NCI-H2107 treated with DMSO at 0.1 percent for 48 hours (cell line): ENCODE measurements around the gene OSBPL1A.

Experiments
- DNase-seq: peaks from one replicate; lab custom pipeline; 2025; ENCODE audit not compliant: unreplicated experiment; lab: John Stamatoyannopoulos, UW

The OSBPL1A gene

DNA sequence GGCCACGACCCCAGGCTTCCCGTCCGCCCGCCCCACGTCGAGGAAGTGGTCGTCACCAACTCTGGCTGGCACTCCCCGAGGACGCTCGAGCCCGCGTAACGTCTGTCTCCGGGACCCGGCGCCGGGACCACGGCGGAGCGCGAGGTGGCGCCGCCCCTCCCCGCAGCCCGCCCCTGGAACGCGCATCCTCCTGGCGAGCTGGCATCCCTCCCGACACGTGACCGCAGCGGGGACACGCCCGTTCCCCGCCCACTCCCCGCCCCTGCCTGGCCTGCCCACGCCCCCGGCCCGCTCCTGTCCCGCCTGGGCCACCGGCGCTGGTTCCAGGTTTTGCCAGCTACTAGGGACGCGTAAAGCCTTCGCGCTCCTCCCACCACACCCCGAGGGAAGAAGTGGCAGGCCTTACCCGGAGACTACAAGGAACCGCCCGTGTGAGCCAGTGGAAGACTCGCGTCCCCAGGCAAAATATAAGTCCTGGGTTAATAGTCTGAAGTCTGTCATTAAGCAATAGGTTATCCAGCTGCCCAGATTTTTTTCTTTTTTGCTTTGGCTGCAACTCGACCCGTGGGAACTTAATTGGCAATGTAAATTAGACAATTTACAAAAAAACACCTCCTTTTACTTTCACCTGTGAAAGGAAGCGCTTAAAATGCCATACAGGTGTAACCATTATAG is at the start of gene OSBPL1A:
Gene OSBPL1A (minus strand): TSS at position 131 of the 675 bp plus-strand sequence. CDS start 20,291 bp downstream, outside the sequence.
- DNase-seq: peak; percentile 70

DNA sequence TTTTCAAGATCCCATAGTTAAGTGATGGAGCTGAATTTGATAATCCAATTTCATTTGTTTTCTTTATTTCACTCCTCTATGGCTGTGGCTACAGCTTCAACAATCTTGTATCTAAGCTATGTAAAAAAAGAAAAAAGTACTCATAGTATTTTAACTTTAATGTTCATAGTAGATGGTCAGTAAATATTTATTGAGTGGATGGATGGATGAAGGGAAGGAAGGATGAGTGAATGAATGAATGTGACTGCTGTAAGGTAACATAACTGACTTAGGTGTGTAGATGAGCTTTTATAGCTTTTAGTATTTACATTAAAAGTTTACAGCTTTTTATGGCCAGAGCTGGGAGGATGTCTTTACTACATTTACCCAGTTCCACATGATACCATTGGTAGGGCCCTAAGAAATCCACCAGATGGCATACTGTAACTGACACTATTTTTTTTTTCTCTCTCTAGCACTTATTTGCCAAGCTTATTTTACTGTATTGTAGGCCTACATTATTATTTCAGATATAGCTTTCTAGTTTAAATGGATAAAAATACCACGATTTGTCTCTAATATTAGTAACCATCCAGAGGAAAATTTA is 49.4 kb upstream of the OSBPL1A start:
- DNase-seq: no peak

DNA sequence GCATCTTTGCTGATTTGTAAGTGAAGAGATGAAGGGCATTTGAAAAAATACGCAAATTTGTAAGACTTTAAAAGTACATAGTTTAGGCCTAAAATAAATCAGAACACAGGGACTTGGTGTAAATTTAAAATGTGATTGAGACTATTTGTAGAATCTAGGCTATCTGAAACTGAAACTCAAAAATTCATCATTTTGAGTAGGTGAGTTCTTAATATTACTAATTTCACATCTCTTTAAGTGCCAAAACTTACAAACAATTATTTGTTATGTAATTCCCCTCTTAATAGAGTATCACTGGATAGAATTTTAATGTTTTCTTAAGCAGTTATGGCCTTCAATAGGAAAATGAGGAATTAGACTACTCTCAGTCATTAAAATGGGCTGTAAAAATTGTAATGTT is 48.8 kb upstream of the OSBPL1A start:
- no peak for DNase-seq

DNA sequence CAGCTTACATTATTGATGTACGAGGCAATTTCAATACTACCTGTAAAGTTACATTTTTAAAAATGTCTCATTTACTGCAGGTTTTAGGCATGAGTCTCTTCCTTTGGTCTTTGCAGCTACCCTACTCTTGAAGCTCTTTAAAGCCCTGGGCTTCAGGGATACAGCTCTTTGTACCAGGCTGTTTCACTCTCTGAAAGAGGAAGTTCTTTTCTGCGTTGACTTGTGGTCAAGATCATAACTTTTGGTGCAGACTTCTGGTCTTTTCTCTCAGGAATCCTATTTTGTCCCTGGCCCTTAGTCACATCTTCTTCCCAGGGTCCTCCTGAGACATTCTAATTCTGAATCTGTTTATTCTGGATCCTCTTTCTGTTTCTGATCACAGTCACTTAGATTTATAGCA is 46.2 kb upstream of the OSBPL1A start:
- DNase-seq: no peak

DNA sequence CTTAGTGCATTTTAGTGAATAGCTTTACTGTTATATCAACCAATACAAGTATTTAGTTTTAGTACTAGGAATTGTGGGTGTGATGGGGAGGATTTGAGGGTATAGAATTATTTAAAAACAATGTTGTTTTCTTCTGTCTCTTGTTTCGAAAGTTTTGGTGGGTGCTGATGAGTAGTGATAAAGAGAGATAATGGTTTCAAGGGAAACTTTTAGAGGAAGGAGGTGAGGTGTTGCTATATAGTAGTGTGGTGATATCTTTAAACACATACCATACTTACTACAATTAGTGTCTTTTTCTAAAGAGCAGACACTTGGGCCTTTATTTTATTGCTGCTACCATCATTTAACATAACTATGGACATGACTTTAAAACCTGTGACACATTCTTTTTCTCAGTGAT is 39.3 kb upstream of the OSBPL1A start:
- no peak for DNase-seq

DNA sequence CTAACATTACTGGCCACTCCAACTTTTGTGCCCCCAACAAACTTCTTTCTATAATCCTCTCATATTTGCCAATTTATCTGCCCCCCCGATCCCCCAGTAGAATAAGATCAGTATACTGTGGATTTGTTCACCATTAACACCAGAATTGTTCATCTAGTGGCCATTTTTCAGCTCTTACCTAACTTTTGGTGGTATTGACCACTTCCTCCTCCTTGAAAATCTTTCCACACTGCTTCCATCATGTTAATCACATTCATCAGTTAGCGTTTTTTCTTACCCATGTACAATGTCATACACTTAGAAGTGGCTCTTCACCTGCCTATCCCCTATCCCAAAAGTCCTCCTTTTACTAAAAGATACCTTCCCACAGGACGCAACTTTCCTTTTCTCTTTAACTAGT is 35.0 kb upstream of the OSBPL1A start:
- no peak for DNase-seq

DNA sequence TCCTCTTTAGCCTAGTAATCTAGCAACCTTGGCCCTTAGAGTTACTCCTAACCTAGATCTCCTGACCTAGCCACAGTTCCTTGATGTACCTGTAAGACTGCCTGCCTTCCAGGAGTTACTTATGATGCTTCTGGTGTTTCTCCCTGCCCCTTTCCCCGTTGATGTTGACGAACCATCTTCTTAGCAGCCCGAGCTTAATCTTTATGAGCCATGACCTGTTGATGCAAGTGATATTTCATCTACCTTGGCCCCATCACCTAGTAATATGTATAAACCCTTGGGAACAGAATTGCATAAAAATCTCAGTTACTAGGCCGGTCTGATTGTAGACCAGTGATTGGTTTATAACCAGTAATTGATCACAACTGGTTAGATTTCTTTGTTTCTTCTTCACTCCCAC is 31.6 kb upstream of the OSBPL1A start:
- DNase-seq: no peak

DNA sequence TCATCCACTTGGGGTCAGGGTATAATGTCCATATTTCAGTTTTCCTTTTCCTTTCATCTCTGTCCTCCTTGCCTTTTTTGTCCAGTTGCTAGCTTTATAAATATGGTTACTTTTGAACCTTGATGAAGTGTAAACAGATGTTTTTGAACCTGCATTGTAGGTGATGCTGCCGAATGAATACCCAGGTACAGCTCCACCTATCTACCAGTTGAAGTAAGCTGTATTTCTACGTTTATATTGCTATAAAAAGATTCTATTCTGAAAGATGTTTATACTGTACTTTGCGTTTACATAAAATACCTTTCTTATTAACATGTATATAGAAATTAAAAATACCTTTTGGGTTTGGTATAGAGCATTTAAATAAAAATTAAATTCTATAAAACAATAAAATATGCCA is 31.1 kb upstream of the OSBPL1A start:
- DNase-seq: no peak

DNA sequence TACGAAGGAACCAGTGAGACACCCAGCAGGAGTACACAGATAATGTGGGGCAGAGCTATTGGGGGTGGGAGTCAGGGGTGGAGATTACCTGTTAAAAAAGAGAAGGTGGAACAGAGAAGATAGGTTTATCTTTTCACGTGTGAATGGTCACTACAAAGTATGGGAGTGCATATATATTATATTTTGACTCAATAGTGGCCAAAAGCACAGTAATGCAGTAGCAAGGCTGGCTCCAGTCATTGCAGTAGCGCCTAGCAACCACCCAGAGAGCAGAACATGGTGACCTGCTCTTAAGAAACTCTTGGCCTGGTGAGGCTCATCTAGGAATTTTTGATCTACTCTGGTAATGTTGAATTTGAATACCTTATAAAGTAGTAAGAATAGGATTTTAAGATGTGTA is 29.9 kb upstream of the OSBPL1A start:
- no peak for DNase-seq

DNA sequence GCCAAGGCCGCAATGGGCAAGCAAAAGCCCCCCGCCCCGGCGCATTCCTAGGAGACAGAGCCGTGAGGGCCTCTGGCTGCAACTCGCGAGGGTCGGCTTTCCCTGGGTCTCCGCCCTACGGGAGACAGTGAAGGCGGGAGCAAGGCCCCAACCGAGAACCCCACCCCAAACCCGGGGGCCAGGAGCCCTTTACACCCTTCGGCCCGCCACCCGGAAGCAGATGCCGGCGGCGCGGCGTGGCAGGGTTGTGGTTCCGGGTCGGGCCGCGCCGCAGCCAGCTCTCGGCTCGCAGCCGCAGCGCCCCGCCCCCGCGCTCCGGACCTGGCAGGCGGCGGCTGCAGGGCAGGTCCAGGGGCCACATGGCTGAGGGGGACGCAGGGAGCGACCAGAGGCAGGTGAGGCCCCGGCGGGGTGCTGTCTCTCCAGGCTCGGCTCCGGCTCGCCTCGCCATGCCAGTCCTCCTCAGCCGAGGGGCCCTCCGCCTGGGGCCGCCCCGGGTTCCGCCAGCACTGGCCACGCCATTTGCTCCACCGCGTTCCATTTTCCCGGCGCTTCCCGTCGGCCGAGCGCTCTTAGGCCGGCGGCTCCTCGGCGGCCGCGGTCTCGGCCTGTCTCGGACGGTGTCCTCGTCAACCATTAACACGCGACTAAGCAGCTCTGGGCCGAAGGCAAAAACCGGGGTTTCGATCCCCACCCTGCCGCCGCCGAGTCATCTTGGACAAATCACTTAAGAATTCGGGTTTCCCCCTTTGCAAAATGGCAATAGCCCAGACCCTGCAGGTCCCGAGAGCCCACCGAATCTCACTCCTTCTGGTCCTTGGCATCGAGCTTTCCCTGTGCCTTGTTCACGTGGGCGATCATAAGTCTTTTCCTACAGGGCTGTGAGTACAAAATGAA is 29.0 kb upstream of the OSBPL1A start, which contains the start of gene IMPACT:
Gene IMPACT (plus strand): TSS at position 273 of the 897 bp plus-strand sequence. CDS start 87 bp downstream, at position 360.
- DNase-seq: peak; percentile 39

DNA sequence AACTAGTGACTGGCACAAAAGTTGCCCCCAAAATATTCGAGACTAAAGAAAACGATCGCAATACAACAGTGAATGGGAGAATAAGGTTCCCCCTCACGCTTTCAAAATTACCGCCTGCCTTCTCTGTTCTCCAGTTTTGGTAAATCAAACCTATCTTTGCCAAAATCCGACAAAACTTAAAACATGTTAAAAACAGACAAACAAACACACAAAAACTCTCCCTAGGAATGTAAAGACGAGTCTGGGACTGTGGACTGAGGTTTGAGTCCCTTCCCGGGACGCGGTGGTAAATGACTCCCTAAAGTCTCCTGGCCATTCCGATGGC is 28.4 kb upstream of the OSBPL1A start:
- no peak for DNase-seq

DNA sequence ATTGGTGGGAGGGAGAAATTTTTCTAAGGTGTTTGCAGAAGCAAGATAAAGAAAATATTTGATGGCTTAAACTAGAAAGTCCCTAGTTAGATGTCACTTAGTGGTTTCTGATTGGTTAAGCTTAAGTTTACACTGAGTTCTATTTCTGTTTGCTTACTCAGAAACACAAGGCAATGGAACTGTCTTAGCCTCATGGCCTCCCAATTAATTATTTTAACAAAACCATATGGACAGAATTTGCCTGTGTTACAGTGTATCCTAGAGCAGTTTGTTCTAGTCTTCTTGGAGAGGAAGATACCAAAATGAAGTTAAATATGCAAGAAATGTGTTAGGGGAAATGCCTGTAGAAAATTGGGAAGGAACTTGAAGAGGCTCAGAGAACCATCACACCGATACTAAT is 24.2 kb upstream of the OSBPL1A start:
- no peak for DNase-seq

DNA sequence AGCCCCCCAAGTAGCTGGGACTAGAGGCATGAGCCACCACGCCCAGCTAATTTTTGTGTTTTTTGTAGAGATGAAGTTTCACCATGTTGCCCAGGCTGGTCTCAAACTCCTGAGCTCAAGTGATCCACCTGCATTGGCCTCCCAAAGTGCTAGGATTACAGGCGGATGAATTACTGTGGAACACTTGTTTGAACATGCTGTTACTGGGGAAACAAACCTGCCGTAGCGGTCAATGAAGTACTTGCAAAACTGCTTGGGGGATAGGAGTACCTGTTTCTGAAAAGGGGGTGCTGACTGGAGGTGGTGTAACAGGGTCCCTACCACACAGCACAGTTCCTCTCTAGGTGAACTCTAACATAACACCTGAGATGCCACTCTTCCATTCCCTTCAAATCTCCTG is 22.9 kb upstream of the OSBPL1A start:
- no peak for DNase-seq

DNA sequence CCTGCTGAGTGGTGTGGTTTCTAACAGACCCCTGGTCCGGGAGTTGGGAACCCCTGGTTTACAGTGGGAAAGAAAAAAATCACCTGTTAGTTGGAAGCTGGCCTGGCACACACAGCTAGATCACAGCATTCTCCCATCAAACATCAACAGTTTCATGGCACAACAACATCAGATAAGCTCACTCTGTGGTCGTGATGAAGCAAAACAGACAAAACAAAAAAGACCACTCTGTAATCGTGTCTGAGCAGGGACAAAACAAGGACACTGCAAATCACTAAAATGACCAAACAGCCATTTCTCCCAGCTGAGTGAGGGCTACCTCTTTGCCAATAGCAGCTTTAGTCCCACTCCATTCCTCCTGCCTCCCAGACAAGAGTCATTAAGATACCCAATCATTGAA is 19.9 kb upstream of the OSBPL1A start:
- no peak for DNase-seq

DNA sequence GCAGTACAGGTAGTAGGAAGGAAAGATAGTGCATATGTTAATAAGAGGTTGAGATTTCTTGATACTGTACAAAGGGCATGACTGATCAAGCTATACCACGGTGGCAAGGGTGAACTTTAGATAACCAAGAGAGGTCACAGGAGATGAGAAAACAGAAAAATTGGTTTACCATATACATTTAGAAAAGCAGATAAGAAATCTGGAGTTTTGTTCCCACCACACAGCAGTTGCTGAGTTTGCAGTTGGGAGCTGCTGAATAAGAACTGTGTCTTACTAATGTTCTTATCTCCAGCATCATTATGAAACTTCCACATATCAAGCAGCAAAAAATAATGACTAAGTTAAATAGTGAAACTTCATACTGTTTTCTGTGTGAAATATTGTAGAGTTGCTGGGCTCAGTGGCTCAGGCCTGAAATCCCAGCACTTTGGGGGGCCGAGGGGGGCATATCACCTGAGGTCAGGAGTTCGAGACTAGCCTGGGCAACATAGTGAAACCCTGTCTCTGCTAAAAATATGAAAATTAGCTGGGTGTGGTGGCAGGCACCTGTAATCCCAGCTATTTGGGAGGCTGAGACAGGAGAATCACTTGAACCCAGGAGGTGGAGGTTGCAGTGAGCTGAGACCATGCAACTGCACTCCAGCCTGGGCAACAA is 16.9 kb upstream of the OSBPL1A start:
- no peak for DNase-seq

DNA sequence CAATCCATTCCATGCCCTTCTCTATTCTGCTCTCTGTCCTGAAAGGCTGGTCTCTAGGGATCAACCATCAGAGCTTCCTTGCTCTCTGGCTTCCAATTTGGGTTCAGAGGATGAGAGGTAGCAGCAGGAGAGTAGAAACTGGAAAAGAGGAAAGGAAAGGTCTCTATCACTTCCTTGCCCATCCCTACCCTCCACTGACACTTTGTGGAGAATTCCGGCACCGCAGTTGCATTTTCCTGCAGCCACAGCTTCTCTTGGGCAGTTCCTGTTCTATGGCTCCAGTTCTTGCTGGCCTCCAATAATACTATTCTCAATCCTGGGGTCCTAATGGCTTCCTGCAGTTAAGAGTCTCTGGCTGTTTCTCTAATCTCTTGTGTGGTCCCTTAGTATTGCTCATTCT is 15.5 kb upstream of the OSBPL1A start:
- no peak for DNase-seq

DNA sequence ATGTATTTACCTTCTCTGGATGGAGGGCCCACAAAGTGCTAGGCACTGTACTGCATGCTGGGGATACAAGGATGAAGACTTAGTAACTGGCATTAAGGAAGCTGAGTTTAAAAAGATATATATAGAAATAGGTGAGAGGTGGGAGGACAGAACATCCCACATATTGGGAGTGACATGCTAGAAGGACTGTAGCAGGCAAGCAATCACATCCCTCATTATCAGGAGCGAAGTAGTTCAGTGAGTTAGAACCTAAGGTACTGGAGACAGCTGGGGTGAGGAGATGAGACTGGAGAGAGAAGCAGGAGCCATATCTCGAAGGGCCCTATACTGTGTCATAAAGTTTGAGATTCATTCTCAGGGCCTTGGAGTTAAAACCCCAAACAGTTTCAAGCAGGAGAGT is 10.9 kb upstream of the OSBPL1A start:
- DNase-seq: no peak

DNA sequence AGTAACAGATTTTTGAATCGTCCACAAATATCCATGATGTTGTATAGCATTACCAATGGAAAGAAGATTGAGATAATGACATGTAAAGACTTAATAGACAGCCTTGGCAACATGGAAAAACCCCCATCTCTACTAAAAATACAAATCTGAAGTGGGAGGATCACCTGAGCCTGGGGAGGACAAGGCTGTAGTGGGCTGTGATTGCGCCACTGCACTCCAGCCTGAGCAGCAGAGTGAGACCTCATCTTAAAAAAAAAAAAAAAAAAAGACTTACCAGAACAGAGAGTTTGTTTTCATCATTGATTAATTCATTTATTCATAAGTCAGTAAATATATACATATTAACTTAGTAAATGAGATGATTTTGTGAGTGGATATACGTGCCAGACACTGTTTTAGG is 7.0 kb upstream of the OSBPL1A start:
- no peak for DNase-seq

DNA sequence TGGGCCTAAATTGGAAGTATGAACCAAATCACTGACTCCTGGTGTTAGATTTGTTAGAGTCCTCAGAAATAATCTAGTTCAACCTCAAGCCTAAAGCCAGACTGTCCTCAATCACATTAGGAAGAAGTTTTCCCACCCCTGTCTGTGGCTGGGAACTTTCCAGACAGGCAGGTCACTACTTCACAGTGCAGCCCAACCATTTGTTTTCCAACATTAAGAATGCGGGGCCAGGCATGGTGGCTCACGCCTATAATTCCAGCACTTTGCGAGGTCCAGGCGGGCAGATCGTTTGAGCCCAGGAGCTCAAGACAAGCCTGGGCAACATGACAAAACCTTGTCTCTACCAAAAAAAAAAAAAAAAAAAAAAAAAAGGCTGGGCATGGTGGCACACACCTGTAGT is 5.5 kb upstream of the OSBPL1A start:
- no peak for DNase-seq

DNA sequence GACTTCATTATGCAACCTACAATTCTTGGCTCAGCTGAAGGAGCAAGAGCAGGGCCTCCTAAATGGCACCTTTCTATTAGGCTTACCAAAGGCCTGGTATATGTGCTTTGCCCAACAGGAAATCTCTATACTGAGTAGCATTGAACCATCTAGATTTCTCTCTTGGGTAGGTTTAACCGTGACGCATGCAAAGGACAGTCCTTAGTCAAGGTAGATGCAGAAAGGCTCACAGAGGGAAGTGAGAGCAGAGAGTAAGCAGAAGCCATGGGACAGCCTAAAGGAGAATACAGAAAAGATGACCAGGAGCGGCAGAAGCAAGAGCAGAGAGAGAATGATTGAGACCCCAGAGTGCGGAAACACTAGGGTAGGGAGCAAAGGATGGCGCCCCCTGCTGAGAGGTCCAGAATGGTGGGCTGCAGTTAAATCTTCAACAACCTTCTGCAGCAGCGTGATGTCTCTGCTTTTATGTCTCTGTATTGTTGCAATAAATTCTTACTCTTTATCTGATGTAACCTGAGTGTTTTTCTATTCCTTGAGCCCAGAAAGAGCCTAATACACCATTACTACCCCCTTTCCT is 4.7 kb upstream of the OSBPL1A start:
- no peak for DNase-seq

DNA sequence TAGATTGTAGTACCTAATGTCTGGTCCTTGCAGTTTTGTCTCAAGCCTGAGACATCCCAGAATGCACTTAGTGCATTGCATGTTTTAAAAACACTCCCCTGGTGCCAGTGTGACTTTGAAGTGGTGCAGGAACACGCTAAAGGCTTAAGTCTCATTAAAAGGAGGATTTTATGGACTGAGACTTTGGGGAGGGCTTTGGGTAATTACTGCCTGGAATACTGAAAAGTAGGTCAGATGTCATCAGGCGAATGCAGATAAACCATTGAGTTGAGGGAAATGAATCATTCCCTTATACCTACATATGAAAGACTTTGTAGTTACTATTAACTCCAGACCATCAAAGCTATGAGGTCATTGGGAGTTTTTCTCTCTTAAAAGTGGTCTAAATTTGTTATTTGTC is 3.0 kb upstream of the OSBPL1A start:
- DNase-seq: no peak
